Activated CD8-positive, alpha-beta memory T cell treated with anti-CD3 and anti-CD28 coated beads for 48 hours (primary cell): ENCODE results near the gene RAB13.

Experiments used
- DNase-seq, 3 experiments: peaks; one replicate each; pipeline ENCODE4 v3.0.0-alpha.2; 2020; ENCODE audit warnings: low read depth in 2 of 3, low spot score in 2 of 3

Gene RAB13

GRCh38 chr1:153978274-153978909 is 7.7 kb downstream of the RAB13 start:
- no peak for DNase-seq

DNA sequence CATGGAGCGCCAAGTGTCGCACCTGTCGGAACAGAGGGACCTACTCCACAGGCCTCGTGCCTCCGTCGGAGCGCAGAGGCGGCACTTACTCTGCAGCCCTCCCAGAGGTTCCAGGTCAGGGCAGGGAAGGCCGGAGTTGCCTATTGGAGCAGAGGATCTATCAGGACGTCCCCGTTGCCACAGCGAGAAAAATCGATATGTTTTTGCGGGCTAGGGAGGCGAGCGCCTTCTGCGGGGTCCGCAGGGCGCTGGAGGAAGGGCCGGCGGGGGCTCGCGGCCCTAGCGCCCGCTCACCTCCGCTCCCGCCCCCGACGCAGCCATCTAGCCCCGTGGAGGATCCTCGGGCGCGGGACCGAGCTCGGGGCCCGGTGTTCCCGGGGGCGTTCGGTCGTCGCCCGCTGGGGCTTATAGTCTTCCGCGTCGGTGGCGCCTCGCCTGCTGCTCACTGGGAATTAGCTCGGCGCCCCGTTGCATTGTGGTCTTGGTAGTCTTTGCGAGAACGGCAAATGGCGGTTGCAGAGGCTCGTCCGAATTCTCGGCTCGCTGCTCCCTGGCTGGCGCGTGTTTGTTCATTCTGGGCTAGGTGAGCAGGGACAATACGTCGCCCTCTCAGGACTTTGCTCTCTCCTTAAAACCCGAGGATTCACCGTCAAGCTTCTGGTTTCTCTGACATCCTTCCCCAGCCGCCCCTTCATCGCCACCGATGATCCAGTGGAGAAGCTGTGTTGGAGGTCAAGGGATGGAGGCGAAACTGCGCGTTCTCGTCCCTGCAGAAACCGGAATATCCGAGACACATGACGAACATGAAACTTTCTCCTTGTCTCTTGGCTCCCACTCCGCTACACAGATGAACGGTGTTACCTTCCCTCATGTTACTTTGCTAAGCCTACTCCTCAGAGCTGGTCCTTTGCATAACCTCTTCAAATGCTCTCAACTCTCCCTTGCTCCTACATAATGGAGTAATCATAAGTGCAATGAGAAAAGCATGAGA is 8.6 kb downstream of the RAB13 start, which contains the start of gene JTB:
Gene JTB, minus strand, starts transcription at position 425 of the 991 bp plus-strand sequence. Its CDS starts 422 bp downstream, at position 3.
- DNase-seq, result peak; percentile 60 to 72 (median 64)

GRCh38 chr1:153976819-153977249 is 9.3 kb downstream of the RAB13 start:
- DNase-seq, result no peak

- no peak for DNase-seq
Measured at GRCh38 chr1:153973525-153973924, 12.6 kb downstream of the RAB13 start.

DNA sequence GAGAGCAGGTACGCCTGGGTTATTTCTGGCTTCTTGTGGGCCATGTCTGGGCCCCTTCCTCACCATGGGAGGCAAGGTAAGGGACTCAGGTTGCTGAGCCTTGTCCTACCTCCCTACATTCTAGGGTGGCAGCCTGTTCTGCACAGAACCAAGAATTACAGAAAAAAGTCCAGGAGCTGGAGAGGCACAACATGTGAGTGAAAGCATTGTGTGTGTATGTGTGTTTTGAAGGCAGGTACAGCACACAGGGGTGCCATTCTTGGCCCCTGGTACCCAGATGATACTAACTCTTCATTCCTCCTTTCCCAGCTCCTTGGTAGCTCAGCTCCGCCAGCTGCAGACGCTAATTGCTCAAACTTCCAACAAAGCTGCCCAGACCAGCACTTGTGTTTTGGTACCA is 13.1 kb downstream of the RAB13 start:
- DNase-seq, result no peak

- DNase-seq, result no peak
Measured at GRCh38 chr1:153970346-153970745, 15.8 kb downstream of the RAB13 start.

- DNase-seq, result no peak
Measured at GRCh38 chr1:153968972-153969371, 17.2 kb downstream of the RAB13 start.

DNA sequence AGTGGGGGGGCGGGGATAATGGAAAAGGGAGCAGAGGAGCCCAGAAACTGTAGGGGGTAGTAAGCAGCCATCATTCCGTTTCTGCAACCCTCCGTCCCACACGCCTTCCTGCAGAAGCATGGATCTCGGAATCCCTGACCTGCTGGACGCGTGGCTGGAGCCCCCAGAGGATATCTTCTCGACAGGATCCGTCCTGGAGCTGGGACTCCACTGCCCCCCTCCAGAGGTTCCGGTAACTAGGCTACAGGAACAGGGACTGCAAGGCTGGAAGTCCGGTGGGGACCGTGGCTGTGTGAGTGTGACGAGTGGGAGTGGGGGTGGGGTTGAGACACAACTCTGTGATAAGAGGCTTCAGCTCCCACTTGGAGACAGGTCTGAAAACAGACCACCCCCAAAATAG is 17.7 kb downstream of the RAB13 start:
- no peak for DNase-seq

GRCh38 chr1:153968000-153968363 is 18.2 kb downstream of the RAB13 start:
- DNase-seq, result no peak

DNA sequence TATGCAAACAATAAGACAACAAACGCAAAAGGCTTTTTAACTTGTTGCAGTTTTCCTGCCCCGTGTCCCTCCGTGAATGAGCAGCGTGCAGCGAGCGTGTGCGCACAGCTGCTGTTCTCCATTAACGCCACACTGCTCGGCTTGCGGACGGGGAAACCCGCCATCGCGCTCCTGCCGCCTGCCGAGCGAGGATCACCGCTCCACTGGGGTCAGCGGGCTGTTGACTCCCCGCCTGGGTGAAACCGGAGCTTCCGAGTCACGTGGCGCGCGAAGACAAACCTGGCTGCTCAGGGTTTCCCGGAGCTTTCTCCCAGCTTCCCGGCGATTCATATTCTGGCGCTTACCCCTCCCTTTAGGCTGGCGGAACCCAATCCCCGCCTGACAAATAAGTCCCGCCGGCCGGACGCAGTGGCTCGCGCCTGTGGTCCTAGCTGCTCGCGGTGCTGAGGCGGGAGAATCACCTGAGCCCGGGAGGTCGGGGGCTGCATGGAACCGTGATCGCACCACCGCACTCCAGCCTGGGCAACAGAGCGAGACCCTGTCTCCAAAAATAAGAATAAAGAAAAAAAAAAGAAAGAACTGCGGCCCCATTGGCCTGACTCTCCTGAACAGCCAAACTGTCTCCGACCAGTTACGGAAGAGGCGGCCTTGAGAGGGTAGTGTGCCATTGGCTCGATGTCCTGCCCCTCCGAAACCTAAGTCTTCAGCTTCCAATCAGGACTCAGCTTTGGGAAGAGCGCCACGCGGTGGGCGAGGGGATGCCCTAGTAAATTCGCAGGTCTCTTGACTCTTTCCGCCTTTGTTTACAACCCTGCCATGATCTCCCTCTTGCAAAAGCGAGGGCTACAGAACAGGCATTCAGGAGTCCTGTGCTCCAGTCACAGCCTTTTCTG is 18.8 kb downstream of the RAB13 start, which contains the start of gene CREB3L4:
Gene CREB3L4, plus strand, starts transcription at position 796 of the 893 bp plus-strand sequence. CDS start 624 bp downstream, outside the sequence.
- peak; percentile 55 to 67 (median 58) for DNase-seq

DNA sequence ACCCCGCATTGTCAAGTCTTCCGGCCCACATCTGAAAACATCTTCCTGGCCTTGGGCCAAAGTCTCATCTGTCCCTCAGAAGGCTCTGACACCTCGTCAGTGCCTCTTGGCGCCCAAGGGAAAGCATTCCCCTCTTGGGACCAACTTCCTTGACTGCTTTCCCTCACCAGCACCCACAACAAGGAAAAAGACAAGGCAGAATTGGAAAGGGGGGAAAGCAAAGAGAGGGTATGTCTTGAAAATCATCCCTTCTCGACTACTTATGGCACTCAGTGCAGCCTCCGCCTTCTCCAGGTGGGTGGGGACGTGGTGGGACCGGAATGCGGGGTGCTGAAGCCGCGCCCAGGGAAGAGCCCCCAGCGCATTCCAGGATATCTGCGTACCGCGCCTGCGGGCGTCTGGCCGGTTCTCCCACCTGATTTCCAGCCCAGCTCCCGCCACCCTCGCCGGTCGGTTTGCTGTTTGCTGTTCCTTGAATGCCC is 22.2 kb downstream of the RAB13 start:
- no peak for DNase-seq

- peak; percentile 82 to 94 (median 86) for DNase-seq
Measured at GRCh38 chr1:153963030-153963849, 22.9 kb downstream of the RAB13 start, which contains the start of gene SLC39A1. TSS of gene SLC39A1 (minus strand) at chr1:153963537. CDS start at chr1:153962715, 822 bp downstream.

DNA sequence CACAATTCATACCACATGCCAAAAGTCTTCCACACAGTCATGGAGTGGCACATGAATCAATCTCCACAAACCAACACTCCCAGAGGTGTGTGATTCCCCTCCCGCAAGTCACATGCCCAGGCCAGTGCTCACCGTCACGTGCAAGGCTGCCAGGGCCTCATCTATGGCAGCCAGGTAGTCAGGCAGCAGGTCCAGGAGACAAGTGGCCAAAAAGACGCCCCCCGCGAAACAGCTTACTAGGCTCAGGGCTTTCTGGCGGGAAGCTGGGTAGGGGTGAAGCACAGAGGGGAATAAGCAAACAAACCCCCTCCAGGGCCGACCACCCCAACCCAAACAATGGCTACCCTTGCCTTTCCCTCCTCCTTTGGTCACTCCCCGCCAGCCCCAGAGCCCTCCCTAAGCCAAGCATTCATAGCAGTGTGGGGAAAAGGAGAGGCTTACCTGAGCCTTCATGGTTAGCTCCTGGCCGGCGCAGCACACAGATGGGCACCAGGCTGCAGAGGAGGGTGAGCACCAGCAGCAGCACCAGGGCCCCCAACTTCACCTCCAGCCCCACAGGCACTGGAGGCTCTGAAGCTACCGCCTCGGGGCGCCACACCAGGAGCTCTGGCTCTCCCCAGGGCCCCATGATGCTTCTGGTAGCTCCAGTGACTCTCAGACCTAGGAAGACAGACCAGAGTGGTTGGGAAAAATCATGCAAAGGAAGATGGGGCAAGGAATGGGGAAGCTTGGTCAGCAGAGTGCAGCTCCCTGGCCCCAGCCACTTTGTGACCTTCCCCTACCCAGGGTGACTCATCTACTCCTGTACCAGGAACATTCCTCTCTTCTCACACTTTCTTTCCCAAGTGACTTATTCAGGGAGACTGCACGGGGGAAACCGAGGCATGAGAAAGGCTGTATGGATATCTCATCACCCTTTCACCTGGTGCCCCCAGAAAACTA is 23.8 kb downstream of the RAB13 start:
- no peak for DNase-seq

- DNase-seq, result no peak
Measured at GRCh38 chr1:153961421-153961820, 24.7 kb downstream of the RAB13 start.

DNA sequence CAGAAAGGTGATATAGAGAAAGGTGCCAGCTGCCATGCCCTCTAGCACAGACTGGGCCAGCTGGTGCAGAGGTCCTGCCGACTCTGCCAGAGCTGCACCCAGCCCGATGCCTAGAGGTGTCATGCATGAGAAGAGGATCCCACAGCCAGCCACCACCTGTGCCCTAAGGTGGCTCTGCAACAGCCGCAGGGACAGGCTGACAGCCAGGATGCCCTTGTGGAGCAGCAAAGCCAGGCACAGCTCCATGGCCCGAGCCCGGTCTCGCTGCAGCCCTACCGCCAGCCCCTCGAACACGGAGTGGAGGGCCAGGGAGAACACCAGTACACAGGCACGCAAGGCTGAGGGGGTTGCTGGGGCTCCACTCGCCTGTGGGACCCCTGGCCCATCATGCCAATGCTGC is 25.9 kb downstream of the RAB13 start:
- no peak for DNase-seq

- no peak for DNase-seq
Measured at GRCh38 chr1:153959454-153959853, 26.7 kb downstream of the RAB13 start.

DNA sequence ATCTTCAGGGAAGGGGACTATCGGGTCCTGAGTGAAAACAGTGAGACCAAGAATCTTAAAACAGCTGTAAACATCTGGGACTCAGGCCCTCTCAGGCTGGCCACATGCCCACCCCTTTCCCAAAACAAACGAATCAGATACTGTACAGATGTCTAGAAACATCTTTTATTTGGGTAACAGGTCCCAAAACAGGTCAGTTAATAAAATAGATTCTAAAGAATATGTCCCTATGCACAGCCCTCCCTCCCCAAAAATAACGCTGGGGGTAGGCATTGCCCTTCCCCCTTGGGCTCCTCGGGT is 27.2 kb downstream of the RAB13 start:
- DNase-seq, result no peak

DNA sequence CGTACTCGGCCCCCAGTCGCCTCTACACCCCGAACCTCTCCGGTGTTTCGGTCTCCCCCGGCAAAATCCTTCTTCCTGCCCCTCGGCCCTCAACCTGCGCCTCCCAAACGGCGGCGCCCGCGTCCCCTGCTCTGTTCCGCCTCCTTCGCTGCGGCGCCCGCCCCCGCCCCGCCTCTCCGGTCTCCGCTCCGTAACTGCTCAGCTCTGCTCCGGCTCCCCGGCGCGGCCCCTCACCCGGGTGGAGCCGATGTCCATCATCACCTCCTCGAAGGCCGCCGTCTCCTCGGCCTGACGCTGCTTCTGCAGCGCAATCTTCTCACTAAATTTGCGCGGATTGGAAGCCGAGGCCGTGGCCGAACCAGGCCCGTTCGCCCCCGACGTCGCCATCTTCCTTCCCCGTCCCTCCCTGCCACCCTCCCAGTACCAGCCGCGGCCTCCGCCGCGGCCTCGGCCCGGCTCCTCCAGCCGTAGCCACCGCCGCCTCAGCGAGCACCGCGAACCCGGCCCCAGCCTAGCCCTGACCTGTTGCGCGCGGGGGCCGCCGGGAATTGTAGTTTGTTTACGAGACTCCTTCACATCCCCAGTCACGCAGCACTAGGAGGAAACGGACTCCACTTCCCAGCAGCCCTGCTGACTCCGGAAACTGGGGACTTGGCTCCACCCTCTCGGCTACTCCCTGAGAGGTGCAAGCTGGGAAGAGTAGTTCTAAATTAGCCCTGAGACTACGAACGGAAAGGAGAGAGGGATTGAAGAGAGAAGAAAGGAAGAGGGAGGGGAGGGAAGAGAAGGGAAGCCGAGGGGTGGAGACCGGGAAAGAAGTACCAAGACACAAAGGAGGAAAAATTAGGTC is 27.8 kb downstream of the RAB13 start, which contains the start of gene CRTC2:
Gene CRTC2, minus strand, starts transcription at position 502 of the 850 bp plus-strand sequence. Its CDS starts 115 bp downstream, at position 387.
- peak; percentile 86 to 91 (median 87) for DNase-seq
